RWPE2 (cell line): ENCODE measurements around the gene FAM9A.
"Not testable (repeated sequence)": the region's sequence is repeated elsewhere in the genome, so short reads cannot be mapped to it uniquely, and the experiment has no call there.

Experiments used
- ATAC-seq: fragments of 200-7000 bp; cut with Tn5 transposase; 3 replicates; pipeline ENCODE4 v1.9.1; 2021; ENCODE audit warnings: low read depth
- DNase-seq: peaks from one replicate; pipeline ENCODE4 v3.0.0-alpha.2; 2020; ENCODE audit warnings: low spot score
- H3K27ac ChIP-seq: fragments of 450-650 bp; 2 replicates; pipeline ENCODE4 v1.5.1; 2017; ENCODE audit warnings: mild to moderate bottlenecking; ENCODE audit not compliant: poor library complexity, severe bottlenecking
- H3K27me3 ChIP-seq: fragments of 250-450 bp; sonication (Bioruptor Pico); 2 replicates; pipeline ENCODE4 v1.5.1; 2021; ENCODE audit warnings: mild to moderate bottlenecking, moderate library complexity; ENCODE audit not compliant: insufficient read depth, poor library complexity, severe bottlenecking
- H3K36me3 ChIP-seq: fragments of 250-450 bp; sonication (Bioruptor Pico); 2 replicates; pipeline ENCODE4 v1.5.1; 2020; ENCODE audit warnings: low read depth, mild to moderate bottlenecking, moderate library complexity
- H3K4me1 ChIP-seq: fragments of 250-450 bp; sonication (Bioruptor Pico); 2 replicates; pipeline ENCODE4 v1.5.1; 2021; ENCODE audit warnings: mild to moderate bottlenecking, moderate library complexity; ENCODE audit not compliant: insufficient read depth, poor library complexity, severe bottlenecking
- H3K4me3 ChIP-seq: fragments of 250-450 bp; sonication (Bioruptor Pico); 2 replicates; pipeline ENCODE4 v1.5.1; 2021; ENCODE audit warnings: mild to moderate bottlenecking, moderate library complexity; ENCODE audit not compliant: severe bottlenecking
- H3K9me3 ChIP-seq: fragments of 250-450 bp; sonication (Bioruptor Pico); 2 replicates; pipeline ENCODE4 v1.5.1; 2021; ENCODE audit warnings: mild to moderate bottlenecking, moderate library complexity; ENCODE audit not compliant: severe bottlenecking
- CTCF ChIP-seq: fragments of 450-650 bp; IDR thresholded peaks from one replicate; pipeline ENCODE4 v1.5.1; 2017; ENCODE audit warnings: mild to moderate bottlenecking, moderate library complexity; ENCODE audit not compliant: poor library complexity, severe bottlenecking

Gene FAM9A

GRCh38 chrX:8808661-8809060 lies 7.5 kb upstream of the FAM9A start:
- TF ChIP-seq CTCF, result no peak
- DNase-seq (no peak), ATAC-seq (no peak)
- no peak overlapping the region for H3K27ac ChIP-seq
- H3K4me1 ChIP-seq, result no peaks in the 10 kb centered on the region
- H3K27me3 ChIP-seq, result no peaks in the 10 kb centered on the region
- H3K4me3 ChIP-seq, result no peak overlapping the region
- H3K9me3 ChIP-seq, result no peaks in the 10 kb centered on the region
- H3K36me3 ChIP-seq, result no peaks in the 10 kb centered on the region

- no peak overlapping the region for H3K27ac ChIP-seq
- H3K36me3 ChIP-seq, result no peaks in the 10 kb centered on the region
- H3K9me3 ChIP-seq, result no peaks in the 10 kb centered on the region
- H3K4me1 ChIP-seq, result no peaks in the 10 kb centered on the region
- H3K27me3 ChIP-seq, result no peaks in the 10 kb centered on the region
- H3K4me3 ChIP-seq, result no peak overlapping the region
- DNase-seq, result no peak
- no peak for ATAC-seq
- no peak for TF ChIP-seq CTCF
Measured at GRCh38 chrX:8805974-8806373, 4.8 kb upstream of the FAM9A start.

GRCh38 chrX:8805046-8805445 lies 3.9 kb upstream of the FAM9A start:
- no peak overlapping the region for H3K27ac ChIP-seq
- H3K9me3 ChIP-seq, result no peaks in the 10 kb centered on the region
- H3K4me3 ChIP-seq, result no peak overlapping the region
- H3K27me3 ChIP-seq, result no peaks in the 10 kb centered on the region
- ATAC-seq (no peak), DNase-seq (no peak)
- H3K36me3 ChIP-seq, result no peaks in the 10 kb centered on the region
- no peaks in the 10 kb centered on the region for H3K4me1 ChIP-seq
- TF ChIP-seq CTCF, result no peak

DNA sequence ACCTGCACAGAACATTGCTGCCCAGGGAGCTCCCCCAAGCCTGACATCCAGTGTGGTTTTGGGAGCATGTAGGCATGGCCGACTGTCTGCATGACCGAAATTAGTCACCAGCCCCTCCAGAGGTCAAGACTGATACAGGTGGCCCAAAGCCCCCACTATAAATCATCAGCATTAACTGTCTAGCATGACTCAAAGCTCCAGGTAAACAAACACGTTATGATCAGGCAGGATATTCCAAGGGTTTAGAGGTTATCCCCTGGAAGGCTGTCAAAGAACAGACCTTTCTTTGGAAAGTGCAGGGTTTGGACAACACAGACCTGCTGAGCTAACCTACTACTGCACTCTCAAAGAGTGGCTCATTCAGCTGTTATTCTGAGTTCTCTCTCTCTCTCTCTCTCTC lies 2.1 kb upstream of the FAM9A start:
- Histone ChIP-seq H3K27me3 (no peaks in the 10 kb centered on the region), H3K4me1 (no peaks in the 10 kb centered on the region), H3K9me3 (no peaks in the 10 kb centered on the region), H3K27ac (peak overlapping the region; percentile 13), H3K36me3 (no peaks in the 10 kb centered on the region), H3K4me3 (no peak overlapping the region)
- TF ChIP-seq CTCF, result no peak
- DNase-seq (no peak), ATAC-seq (peak; percentile 79)

DNA sequence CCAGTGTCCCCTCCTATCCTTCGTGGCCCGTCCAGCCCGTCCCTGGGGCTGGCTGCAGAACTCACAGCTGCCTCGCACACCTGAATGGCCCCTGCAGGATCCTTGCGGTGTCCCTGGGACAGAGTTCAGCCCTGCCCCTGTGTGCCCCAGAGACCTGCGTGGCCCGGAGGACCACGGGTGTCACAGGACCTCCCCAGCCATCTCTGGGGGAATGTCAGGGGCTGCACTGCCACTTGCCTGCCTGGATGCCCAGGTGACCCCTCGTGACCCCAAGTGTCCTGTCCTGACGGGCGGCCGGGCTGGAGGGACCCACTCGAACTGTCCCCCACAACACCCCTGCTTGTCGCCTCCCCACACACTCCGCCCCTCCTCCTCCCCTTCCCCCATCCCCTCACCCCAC lies 832 bp downstream of the FAM9A start:
- H3K27me3 ChIP-seq, H3K4me1 ChIP-seq, DNase-seq, H3K27ac ChIP-seq, ATAC-seq, H3K9me3 ChIP-seq, H3K36me3 ChIP-seq, H3K4me3 ChIP-seq: not testable (repeated sequence)

- not testable (repeated sequence) for H3K4me3 ChIP-seq, ATAC-seq, DNase-seq, H3K4me1 ChIP-seq, H3K27me3 ChIP-seq, H3K27ac ChIP-seq, H3K36me3 ChIP-seq, H3K9me3 ChIP-seq
Measured at GRCh38 chrX:8799281-8799680, 1.9 kb downstream of the FAM9A start.

DNA sequence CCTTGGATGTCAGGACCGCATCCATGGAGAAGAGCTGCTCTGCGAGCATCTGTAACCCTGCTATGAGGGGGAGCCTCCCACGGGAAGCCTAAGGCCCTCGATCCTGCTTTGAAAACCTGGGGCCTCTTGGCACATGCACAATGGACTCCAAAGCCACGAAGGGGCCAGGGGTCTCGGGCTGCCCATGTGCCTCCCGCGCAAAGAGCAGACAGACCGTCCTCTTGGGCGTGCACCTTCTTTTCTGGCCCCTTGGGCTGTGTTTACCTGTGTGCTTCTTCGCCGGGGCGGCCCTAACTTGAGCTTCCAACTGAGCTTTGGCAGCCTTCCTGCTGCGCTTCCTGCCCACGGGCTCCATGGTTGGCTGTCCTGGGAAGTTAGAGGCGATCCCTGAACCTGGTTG lies 2.5 kb downstream of the FAM9A start:
- not testable (repeated sequence) for H3K27me3 ChIP-seq, ATAC-seq, H3K4me1 ChIP-seq, DNase-seq, H3K4me3 ChIP-seq, H3K9me3 ChIP-seq, H3K27ac ChIP-seq, H3K36me3 ChIP-seq

DNA sequence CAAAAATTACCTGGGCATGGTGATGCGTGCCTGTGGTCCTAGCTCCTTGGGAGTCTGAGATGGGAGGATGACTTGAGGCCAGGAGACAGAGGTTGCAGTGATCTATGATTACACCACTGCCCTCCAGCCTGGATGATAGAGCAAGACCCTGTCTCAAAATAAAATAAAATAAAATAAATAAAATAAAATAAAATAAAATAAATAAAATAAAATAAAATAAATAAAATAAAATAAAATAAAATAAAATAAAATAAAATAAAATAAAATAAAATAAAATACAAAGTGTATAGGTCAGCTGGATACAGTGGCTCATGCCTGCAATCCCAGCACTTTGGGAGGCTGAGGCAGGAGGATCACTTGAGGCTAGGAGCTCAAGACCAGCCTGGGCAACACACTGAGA lies 14.1 kb downstream of the FAM9A start:
- not testable (repeated sequence) for H3K9me3 ChIP-seq, H3K36me3 ChIP-seq, H3K27ac ChIP-seq, H3K4me3 ChIP-seq, H3K27me3 ChIP-seq, DNase-seq, H3K4me1 ChIP-seq, ATAC-seq
